ENCODE results near the gene SPDL1.

GRCh38 chr5:169652057-169652456, 68.5 kb downstream of the SPDL1 start:
- TF ChIP-seq CTCF (IDR thresholded peaks at IDR 0.05), result no peak
- no peak for TF ChIP-seq EZH2 (IDR thresholded peaks at IDR 0.05; ENCODE audit: borderline replicate concordance, insufficient read depth, low read depth, low read length, poor library complexity, severe bottlenecking)

Measured in B cell (primary cell).